CD4-positive, alpha-beta T cell treated with Interleukin-1 beta for 1 hour (primary cell): Measurements from ENCODE around the gene MRNIP.

Source experiments
- DNase-seq, 2 donors: peaks; one replicate each; pipeline ENCODE4 v3.0.0-alpha.2; 2020 to 2022

The MRNIP gene

GRCh38 chr5:179870403-179870903, 11.8 kb upstream of the MRNIP start:
- peak in 1 of 2 donors; percentile 4 for DNase-seq

- no peak for DNase-seq
These were observed 11.2 kb upstream of the MRNIP start for GRCh38 chr5:179869641-179870402.

- DNase-seq, result no peak
These were observed 10.5 kb upstream of the MRNIP start for GRCh38 chr5:179869101-179869500.

- DNase-seq, result no peak
These were observed 9.9 kb upstream of the MRNIP start for GRCh38 chr5:179868541-179868940.

GRCh38 chr5:179867476-179867875, 8.9 kb upstream of the MRNIP start:
- DNase-seq, result no peak

- no peak for DNase-seq
These were observed 8.5 kb upstream of the MRNIP start for GRCh38 chr5:179867079-179867465.

GRCh38 chr5:179866241-179867078, 7.8 kb upstream of the MRNIP start:
- DNase-seq, result no peak

GRCh38 chr5:179865491-179866240, 7.0 kb upstream of the MRNIP start:
- DNase-seq, result no peak

- DNase-seq, result no peak
These were observed 6.1 kb upstream of the MRNIP start for GRCh38 chr5:179864686-179865085.

GRCh38 chr5:179863449-179864085, 5.0 kb upstream of the MRNIP start:
- DNase-seq, result no peak

- DNase-seq, result no peak
These were observed 4.3 kb upstream of the MRNIP start for GRCh38 chr5:179862891-179863290.

- no peak for DNase-seq
These were observed 3.7 kb upstream of the MRNIP start for GRCh38 chr5:179862296-179862695.

GRCh38 chr5:179860301-179860700, 1.7 kb upstream of the MRNIP start:
- no peak for DNase-seq

- DNase-seq, result peak; percentile 35 to 49
These were observed 404 bp downstream of the MRNIP start for GRCh38 chr5:179858241-179858585.

- no peak for DNase-seq
These were observed 4.3 kb downstream of the MRNIP start for GRCh38 chr5:179854356-179854755.

- no peak for DNase-seq
These were observed 5.5 kb downstream of the MRNIP start for GRCh38 chr5:179852993-179853547.

GRCh38 chr5:179841621-179842020, 17.0 kb downstream of the MRNIP start:
- no peak for DNase-seq

- peak in 1 of 2 donors; percentile 13 for DNase-seq
These were observed 17.9 kb downstream of the MRNIP start for GRCh38 chr5:179840766-179841165.

GRCh38 chr5:179840321-179840720, 18.3 kb downstream of the MRNIP start:
- no peak for DNase-seq

GRCh38 chr5:179839328-179840256, 19.0 kb downstream of the MRNIP start:
- peak in 1 of 2 donors; percentile 20 for DNase-seq
